HPDE6-E6E7 (cell line): ENCODE data around the gene SLC15A1.
"Not testable (repeated sequence)": the region's sequence is repeated elsewhere in the genome, so short reads cannot be mapped to it uniquely, and the experiment has no call there.

Experiments
- DNase-seq: peaks from one replicate; pipeline ENCODE4 v3.0.0; 2011; ENCODE audit warnings: missing footprints; ENCODE audit errors: extremely low spot score

Gene SLC15A1

GRCh38 chr13:98781470-98781869, 29.0 kb upstream of the SLC15A1 start:
- no peak for DNase-seq

- no peak for DNase-seq
Measured at GRCh38 chr13:98781045-98781444, 28.6 kb upstream of the SLC15A1 start.

- DNase-seq, result no peak
Measured at GRCh38 chr13:98780451-98780850, 28.0 kb upstream of the SLC15A1 start.

GRCh38 chr13:98779695-98780094, 27.2 kb upstream of the SLC15A1 start:
- DNase-seq, result no peak

- DNase-seq, result no peak
Measured at GRCh38 chr13:98778749-98779148, 26.3 kb upstream of the SLC15A1 start.

GRCh38 chr13:98776644-98777043, 24.2 kb upstream of the SLC15A1 start:
- no peak for DNase-seq

- peak; percentile 90 for DNase-seq
Measured at GRCh38 chr13:98775844-98776598, 23.5 kb upstream of the SLC15A1 start.

- no peak for DNase-seq
Measured at GRCh38 chr13:98775386-98775785, 22.9 kb upstream of the SLC15A1 start.

- DNase-seq, result no peak
Measured at GRCh38 chr13:98774776-98775175, 22.3 kb upstream of the SLC15A1 start.

- no peak for DNase-seq
Measured at GRCh38 chr13:98773921-98774320, 21.4 kb upstream of the SLC15A1 start.

- DNase-seq, result no peak
Measured at GRCh38 chr13:98772794-98773452, 20.5 kb upstream of the SLC15A1 start.

GRCh38 chr13:98771838-98772611, 19.6 kb upstream of the SLC15A1 start:
- DNase-seq, result no peak

- no peak for DNase-seq
Measured at GRCh38 chr13:98769736-98770135, 17.3 kb upstream of the SLC15A1 start.

GRCh38 chr13:98768522-98768921, 16.1 kb upstream of the SLC15A1 start:
- no peak for DNase-seq

GRCh38 chr13:98766697-98767096, 14.2 kb upstream of the SLC15A1 start:
- no peak for DNase-seq

GRCh38 chr13:98765996-98766519, 13.6 kb upstream of the SLC15A1 start:
- DNase-seq, result no peak

- no peak for DNase-seq
Measured at GRCh38 chr13:98761986-98762616, 9.6 kb upstream of the SLC15A1 start.

- DNase-seq, result no peak
Measured at GRCh38 chr13:98761126-98761985, 8.9 kb upstream of the SLC15A1 start.

GRCh38 chr13:98755729-98756128, 3.3 kb upstream of the SLC15A1 start:
- DNase-seq, result no peak

GRCh38 chr13:98755116-98755515, 2.6 kb upstream of the SLC15A1 start:
- no peak for DNase-seq

- DNase-seq, result not testable (repeated sequence)
Measured at GRCh38 chr13:98754468-98754867, 2.0 kb upstream of the SLC15A1 start.
